ENCODE results near the gene RNF150. TPM values are rescaled to one million over a fixed set of nuclear protein-coding genes. Genes with fewer than 3 reads are reported as not detected.

RNF150 gene
- total and polyA plus RNA-seq, 4 donors: 0.27 to 1.4 (median 0.81) TPM

GRCh38 chr4:140863197-140863596, 270.1 kb downstream of the RNF150 start:
- TF ChIP-seq, protein P1, sequence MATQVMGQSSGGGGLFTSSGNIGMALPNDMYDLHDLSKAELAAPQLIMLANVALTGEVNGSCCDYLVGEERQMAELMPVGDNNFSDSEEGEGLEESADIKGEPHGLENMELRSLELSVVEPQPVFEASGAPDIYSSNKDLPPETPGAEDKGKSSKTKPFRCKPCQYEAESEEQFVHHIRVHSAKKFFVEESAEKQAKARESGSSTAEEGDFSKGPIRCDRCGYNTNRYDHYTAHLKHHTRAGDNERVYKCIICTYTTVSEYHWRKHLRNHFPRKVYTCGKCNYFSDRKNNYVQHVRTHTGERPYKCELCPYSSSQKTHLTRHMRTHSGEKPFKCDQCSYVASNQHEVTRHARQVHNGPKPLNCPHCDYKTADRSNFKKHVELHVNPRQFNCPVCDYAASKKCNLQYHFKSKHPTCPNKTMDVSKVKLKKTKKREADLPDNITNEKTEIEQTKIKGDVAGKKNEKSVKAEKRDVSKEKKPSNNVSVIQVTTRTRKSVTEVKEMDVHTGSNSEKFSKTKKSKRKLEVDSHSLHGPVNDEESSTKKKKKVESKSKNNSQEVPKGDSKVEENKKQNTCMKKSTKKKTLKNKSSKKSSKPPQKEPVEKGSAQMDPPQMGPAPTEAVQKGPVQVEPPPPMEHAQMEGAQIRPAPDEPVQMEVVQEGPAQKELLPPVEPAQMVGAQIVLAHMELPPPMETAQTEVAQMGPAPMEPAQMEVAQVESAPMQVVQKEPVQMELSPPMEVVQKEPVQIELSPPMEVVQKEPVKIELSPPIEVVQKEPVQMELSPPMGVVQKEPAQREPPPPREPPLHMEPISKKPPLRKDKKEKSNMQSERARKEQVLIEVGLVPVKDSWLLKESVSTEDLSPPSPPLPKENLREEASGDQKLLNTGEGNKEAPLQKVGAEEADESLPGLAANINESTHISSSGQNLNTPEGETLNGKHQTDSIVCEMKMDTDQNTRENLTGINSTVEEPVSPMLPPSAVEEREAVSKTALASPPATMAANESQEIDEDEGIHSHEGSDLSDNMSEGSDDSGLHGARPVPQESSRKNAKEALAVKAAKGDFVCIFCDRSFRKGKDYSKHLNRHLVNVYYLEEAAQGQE (IDR thresholded peaks at IDR 0.05): no peak
- no peak for TF ChIP-seq NR2F2 (IDR thresholded peaks at IDR 0.05)
- Histone ChIP-seq H3K27me3 (ENCODE audit: control insufficient read depth in 4 of 4, insufficient read depth in 4 of 4, low read length in 3 of 4) (peaks cover 0 to 5% (median 2%) of the 10 kb centered on the region in 4 donors), H3K9me3 (ENCODE audit: control insufficient read depth in 4 of 4, low read length in 3 of 4) (no peaks in the 10 kb centered on the region), H3K36me3 (ENCODE audit: control insufficient read depth in 4 of 4, insufficient read depth in 3 of 4, low read depth in 1 of 4, low read length in 3 of 4) (no peaks in the 10 kb centered on the region), H3K4me3 (ENCODE audit: low read depth in 1 of 3, low read length in 3 of 3) (peak overlapping the region in 1 of 3 donors; percentile 31), H3K27ac (ENCODE audit: low read depth in 1 of 2, low read length in 2 of 2) (no peak overlapping the region), H3K9ac (ENCODE audit: low read depth in 1 of 2, low read length in 2 of 2) (no peak overlapping the region), H3K4me1 (ENCODE audit: control insufficient read depth in 4 of 4, insufficient read depth in 4 of 4, low read length in 3 of 4) (no peaks in the 10 kb centered on the region)
- DNase-seq (ENCODE audit: low spot score): no peak
- WGBS: 72% methylated on average over 2 of the region's 2 CpGs

GRCh38 chr4:140862177-140862442, 271.2 kb downstream of the RNF150 start:
- Histone ChIP-seq H3K4me1 (ENCODE audit: control insufficient read depth in 4 of 4, insufficient read depth in 4 of 4, low read length in 3 of 4) (no peaks in the 10 kb centered on the region), H3K9me3 (ENCODE audit: control insufficient read depth in 4 of 4, low read length in 3 of 4) (no peaks in the 10 kb centered on the region), H3K4me3 (ENCODE audit: low read depth in 1 of 3, low read length in 3 of 3) (no peak overlapping the region), H3K27me3 (ENCODE audit: control insufficient read depth in 4 of 4, insufficient read depth in 4 of 4, low read length in 3 of 4) (peaks cover 0 to 5% (median 2%) of the 10 kb centered on the region in 4 donors), H3K9ac (ENCODE audit: low read depth in 1 of 2, low read length in 2 of 2) (no peak overlapping the region), H3K27ac (ENCODE audit: low read depth in 1 of 2, low read length in 2 of 2) (no peak overlapping the region), H3K36me3 (ENCODE audit: control insufficient read depth in 4 of 4, insufficient read depth in 3 of 4, low read depth in 1 of 4, low read length in 3 of 4) (no peaks in the 10 kb centered on the region)
- 31% methylated on average over 4 of the region's 4 CpGs for WGBS
- TF ChIP-seq, protein P2, sequence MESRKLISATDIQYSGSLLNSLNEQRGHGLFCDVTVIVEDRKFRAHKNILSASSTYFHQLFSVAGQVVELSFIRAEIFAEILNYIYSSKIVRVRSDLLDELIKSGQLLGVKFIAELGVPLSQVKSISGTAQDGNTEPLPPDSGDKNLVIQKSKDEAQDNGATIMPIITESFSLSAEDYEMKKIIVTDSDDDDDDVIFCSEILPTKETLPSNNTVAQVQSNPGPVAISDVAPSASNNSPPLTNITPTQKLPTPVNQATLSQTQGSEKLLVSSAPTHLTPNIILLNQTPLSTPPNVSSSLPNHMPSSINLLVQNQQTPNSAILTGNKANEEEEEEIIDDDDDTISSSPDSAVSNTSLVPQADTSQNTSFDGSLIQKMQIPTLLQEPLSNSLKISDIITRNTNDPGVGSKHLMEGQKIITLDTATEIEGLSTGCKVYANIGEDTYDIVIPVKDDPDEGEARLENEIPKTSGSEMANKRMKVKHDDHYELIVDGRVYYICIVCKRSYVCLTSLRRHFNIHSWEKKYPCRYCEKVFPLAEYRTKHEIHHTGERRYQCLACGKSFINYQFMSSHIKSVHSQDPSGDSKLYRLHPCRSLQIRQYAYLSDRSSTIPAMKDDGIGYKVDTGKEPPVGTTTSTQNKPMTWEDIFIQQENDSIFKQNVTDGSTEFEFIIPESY (IDR thresholded peaks at IDR 0.05): no peak
- TF ChIP-seq RAD21 (IDR thresholded peaks at IDR 0.05): no peak
- no peak for DNase-seq (ENCODE audit: low spot score)

DNA sequence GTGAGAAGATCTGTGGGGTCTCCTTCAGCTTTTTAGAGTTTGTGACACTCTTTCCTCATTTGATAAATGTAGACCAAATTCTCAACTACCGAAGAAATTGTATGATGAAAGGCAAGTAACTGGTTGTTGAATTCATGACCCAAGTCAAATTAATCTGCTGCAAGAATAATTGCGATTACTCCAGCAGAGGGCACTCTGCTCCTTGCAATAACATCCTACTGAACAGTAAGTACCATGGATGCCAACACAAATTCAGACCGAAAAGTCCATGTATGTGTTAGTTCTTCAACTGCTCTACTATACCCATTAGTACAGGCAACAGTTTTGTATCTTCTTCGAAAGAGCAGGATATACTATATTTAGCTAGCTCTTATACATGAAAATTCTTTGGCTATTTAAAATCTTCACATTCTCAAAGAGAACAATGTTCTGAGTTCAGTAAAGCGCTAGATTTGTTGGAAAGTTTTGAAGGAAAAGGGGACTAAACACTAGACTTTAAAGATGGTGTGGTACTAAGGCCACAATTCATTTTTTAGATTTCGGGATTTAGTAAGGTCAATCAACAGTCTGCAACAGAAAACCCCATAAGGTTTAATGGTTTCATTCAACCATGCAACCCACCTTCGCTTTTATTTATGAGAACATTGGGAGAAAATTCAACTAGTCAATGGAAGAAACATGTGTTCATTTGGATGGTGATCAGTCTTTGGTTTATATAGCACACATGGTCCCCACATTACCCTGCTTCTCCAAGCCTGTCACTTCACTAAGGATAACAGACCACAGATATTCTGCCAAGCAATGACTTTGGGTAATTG, 271.7 kb downstream of the RNF150 start:
- no peaks in the 10 kb centered on the region for H3K4me1 ChIP-seq (ENCODE audit: control insufficient read depth in 4 of 4, insufficient read depth in 4 of 4, low read length in 3 of 4)
- H3K9ac ChIP-seq (ENCODE audit: low read depth in 1 of 2, low read length in 2 of 2): no peak overlapping the region
- peaks cover 0 to 5% (median 2%) of the 10 kb centered on the region in 4 donors for H3K27me3 ChIP-seq (ENCODE audit: control insufficient read depth in 4 of 4, insufficient read depth in 4 of 4, low read length in 3 of 4)
- no peak overlapping the region for H3K4me3 ChIP-seq (ENCODE audit: low read depth in 1 of 3, low read length in 3 of 3)
- TF ChIP-seq CTCF (IDR thresholded peaks at IDR 0.05; ENCODE audit: low read depth, low read length, missing input control) (peak; percentile 85), RAD21 (IDR thresholded peaks at IDR 0.05) (peak; percentile 98 to 99), HNF4A (conservative IDR thresholded peaks at IDR 0.05) (no peak)
- peak; percentile 53 for DNase-seq (ENCODE audit: low spot score)
- no peak overlapping the region for H3K27ac ChIP-seq (ENCODE audit: low read depth in 1 of 2, low read length in 2 of 2)
- H3K9me3 ChIP-seq (ENCODE audit: control insufficient read depth in 4 of 4, low read length in 3 of 4): no peaks in the 10 kb centered on the region
- 30% methylated on average over 7 of the region's 7 CpGs for WGBS
- no peaks in the 10 kb centered on the region for H3K36me3 ChIP-seq (ENCODE audit: control insufficient read depth in 4 of 4, insufficient read depth in 3 of 4, low read depth in 1 of 4, low read length in 3 of 4)
